GM20000 (cell line): ENCODE data around the gene BCL11A.

Experiments used
- DNase-seq: peaks from one replicate; pipeline ENCODE4 v3.0.0; 2012; ENCODE audit warnings: low spot score
- CTCF ChIP-seq: IDR thresholded peaks from 2 replicates; pipeline ENCODE4 v1.5.1; 2012; ENCODE audit warnings: mild to moderate bottlenecking, control low read depth; ENCODE audit errors: extremely low read depth, missing control alignments

BCL11A gene

GRCh38 chr2:60512062-60512622 lies 41.3 kb downstream of the BCL11A start:
- no peak for DNase-seq
- TF ChIP-seq CTCF, result no peak

DNA sequence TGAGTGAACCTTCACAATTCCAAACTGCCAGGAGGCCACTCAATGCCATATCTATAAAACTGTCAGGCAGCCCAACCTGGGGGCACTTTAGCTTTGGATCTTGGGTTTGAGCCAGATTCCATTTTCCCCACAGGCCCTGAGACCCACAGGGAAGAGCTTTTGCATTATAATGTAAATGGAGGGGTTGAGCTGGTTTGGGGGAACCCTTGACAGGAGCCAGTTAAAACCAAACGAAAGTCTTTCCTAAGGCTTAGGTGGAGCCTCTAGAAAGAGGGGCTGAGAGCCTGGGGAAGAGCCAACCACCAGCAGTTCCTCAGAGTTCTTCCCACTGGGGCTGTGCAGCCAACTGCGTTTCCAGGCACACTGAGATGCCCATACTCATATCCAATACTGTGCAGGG lies 42.7 kb downstream of the BCL11A start:
- no peak for TF ChIP-seq CTCF
- no peak for DNase-seq

- no peak for DNase-seq
- TF ChIP-seq CTCF, result no peak
Observed at GRCh38 chr2:60509066-60509465, 44.4 kb downstream of the BCL11A start.

DNA sequence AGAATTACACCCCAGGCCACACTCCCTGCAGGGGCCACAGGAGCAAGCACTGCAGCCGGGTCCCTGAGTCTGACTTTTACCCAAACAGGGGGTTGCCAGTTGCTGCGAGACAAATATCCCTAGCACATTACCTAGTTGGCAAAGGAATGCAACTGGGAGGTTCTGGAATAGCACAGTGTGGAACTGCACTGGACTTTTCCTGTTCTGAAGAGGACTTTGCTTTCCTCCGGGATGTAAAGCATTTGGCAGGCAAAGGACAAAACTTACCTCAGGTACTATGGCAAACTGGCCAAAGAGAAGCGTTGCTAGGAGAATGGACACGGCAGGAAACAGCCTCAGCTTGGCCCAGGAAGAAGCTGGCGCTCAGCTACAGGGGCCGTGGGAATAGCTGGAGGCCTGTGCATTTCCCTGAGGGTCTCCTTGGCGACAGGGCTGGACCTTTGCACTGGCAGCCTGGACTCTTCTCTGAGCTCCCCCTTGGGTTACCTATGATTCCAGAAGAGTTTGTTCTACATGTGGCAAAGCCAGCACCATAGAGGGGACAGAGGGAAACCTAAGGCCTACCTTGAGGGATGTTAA lies 45.0 kb downstream of the BCL11A start:
- no peak for DNase-seq
- no peak for TF ChIP-seq CTCF

DNA sequence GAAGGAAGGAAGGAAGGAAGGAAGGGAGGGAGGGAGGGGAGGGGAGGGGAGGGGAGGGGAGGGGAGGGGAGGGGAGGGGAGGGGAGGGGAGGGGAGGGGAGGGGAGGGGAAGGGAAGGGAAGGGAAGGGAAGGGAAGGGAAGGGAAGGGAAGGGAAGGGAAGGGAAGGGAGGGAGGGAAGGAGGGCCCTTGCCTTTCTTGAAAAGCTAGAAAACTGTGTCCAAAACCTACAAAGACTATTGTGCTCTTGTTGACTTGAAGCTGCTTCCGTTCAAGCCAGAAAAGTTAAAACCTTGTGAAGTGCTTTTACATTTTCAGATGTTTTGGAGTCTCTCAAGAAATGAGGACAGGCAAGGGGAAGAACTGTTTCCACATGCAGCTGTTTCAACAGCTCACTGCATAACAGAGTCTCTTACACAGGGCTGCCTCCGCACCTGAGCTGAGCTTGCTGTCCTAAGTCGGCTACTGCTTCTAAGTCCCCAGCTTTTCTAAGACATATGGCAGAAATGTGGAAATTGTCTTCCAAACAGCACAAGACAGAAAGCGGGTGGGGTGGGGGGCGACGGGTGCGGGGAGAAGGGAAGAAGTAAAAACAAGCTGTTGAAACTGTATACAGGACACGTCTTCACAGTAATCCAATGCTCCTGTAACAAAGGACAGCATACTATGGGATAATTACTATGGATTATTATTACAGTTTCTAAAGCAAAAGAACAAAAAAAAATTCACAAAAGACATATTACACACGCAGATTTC lies 46.1 kb downstream of the BCL11A start:
- no peak for DNase-seq
- TF ChIP-seq CTCF, result no peak

GRCh38 chr2:60505880-60506260 lies 47.6 kb downstream of the BCL11A start:
- TF ChIP-seq CTCF, result no peak
- DNase-seq, result no peak

DNA sequence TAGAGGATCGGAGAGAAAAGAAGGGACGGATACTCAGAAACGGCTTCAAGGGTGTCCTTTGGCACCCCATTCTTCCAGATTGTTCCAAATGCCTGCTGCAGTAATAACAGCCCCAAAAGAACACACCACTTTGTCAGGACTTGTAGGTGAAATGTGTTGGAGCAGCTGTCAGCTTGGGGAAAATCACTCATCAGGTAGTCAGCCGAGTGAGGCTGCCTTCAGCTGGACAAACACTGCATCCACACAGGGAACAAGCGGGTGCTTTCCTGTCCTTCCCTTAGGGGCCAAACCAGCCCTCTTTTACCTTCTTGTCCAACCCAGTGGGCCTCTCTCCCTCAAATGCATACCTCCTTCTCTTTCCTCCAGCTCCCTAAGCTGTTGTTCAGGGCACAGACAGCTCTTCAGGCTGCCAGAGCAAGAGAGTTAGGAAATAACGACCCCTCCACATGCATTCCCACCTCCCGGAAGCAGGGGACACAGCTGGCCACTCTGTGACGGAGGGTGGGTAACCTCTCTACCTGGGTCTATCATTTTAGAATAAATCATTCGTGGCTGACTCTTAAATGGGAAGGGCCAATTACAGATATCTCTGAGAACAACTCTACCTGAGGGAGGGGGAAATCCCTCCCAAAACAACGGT lies 48.1 kb downstream of the BCL11A start:
- TF ChIP-seq CTCF, result no peak
- DNase-seq, result no peak
